ENCODE results near the gene ENKD1.

The ENKD1 gene

GRCh38 chr16:67679935-67680897 lies 13.7 kb upstream of the ENKD1 start:
- no peak for DNase-seq (ENCODE audit: low spot score)

DNA sequence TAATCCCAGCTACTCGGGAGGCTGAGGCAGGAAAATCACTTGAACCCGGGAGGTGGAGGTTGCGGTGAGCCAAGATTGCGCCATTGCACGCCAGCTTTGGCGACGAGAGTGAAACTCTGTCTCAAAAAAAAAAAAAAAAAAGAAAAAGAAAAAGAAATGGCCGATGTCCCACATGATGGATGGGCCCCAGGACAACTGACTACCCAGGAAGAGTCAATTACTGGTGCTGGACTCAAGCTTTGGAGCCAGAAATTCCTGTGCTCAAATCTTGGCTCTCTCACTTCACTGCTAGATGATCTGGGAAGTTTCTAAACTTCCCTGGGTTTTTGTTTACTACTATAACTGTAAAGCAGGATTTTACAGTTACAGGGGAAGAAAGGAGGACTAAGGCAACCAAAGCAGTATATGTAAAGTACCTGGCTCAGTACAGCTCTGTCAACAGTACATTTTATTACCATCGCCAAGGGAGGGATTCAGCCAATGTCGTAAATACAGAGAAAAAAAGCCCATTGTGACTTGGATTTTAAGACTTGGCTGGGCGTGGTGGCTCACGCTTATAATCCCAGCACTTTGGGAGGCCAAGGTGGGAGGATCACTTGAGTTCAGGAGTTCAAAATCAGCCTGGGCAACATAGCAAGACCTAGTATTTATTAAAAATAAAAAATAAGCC lies 11.9 kb upstream of the ENKD1 start:
- no peak for DNase-seq (ENCODE audit: low spot score)

DNA sequence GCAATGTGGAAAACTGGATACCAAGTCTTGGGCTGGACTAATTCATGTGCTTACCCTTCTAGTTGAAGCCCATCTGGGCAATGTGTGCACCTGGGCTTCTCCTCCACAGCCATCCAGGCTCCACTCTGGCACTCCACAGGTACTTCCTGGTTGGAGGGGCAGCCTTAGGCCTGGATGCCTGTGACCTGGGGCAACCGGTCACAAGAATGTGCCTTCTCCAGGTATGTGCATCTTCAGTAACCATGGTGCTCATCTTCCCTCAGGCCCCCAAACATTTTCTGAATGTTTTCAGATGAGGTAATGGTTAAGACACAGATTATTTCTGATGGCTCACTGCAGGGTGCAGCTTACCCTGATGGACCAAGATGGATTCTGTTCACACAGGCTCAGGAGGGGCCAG lies 11.2 kb upstream of the ENKD1 start:
- no peak for DNase-seq (ENCODE audit: low spot score)

- no peak for DNase-seq (ENCODE audit: low spot score)
Measured at GRCh38 chr16:67676939-67677338, 10.4 kb upstream of the ENKD1 start.

DNA sequence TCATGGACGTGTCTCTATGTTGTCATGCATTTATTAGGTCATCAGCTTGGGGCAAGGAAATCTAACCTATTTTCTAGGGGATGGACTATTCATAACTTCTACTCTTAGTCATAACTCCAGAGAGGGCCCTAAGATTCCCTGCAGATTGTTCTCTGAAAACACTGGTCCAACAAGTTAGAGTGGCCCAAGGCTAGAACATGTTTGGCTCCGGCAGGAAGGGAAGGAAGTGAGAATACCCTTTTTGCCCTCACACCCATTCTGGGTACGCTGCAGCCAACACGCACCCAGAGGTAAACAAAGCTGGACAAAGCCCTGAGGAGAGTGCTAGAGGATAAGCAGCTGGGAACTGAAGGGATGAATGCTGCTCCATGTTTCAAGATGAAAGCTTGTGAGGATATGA lies 10.0 kb upstream of the ENKD1 start:
- DNase-seq (ENCODE audit: low spot score), result no peak

DNA sequence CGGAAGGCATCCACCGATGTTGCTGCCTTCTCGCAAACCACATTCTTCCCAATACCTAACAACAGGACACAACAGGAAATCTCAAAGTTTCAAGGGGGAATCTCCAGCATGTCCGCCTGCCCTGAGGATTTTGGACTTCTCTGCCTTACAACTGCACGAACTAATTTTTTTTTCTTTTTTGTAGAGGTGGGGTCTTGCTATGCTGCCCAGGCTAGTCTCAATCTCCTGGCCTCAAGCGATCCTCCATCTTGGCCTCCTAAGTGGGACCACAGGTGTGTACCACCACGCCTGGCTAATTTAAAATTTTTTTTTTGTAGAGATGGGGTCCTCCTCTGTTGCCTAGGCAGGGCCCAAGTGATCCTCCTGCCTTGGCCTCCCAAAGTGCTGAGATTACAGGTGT lies 9.4 kb upstream of the ENKD1 start:
- no peak for DNase-seq (ENCODE audit: low spot score)

DNA sequence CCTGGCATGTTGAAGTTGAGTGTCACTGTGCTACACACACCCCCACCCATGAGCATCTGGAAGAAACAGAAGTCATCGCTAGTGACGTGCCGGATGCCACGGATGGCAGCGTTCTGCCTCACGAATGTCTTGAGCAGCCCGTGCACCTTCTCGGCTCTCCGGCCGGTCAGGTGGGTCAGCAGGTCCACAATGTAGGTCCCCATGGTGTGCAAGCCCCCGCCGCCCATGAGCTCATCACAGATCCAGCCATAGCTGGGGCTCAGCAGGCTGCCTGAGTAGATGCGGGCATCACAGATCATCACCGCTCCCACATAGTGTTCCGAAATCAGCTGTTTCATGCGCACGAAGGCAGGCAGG lies 9.0 kb upstream of the ENKD1 start:
- DNase-seq (ENCODE audit: low spot score), result no peak

- no peak for DNase-seq (ENCODE audit: low spot score)
Measured at GRCh38 chr16:67674851-67675578, 8.5 kb upstream of the ENKD1 start.

DNA sequence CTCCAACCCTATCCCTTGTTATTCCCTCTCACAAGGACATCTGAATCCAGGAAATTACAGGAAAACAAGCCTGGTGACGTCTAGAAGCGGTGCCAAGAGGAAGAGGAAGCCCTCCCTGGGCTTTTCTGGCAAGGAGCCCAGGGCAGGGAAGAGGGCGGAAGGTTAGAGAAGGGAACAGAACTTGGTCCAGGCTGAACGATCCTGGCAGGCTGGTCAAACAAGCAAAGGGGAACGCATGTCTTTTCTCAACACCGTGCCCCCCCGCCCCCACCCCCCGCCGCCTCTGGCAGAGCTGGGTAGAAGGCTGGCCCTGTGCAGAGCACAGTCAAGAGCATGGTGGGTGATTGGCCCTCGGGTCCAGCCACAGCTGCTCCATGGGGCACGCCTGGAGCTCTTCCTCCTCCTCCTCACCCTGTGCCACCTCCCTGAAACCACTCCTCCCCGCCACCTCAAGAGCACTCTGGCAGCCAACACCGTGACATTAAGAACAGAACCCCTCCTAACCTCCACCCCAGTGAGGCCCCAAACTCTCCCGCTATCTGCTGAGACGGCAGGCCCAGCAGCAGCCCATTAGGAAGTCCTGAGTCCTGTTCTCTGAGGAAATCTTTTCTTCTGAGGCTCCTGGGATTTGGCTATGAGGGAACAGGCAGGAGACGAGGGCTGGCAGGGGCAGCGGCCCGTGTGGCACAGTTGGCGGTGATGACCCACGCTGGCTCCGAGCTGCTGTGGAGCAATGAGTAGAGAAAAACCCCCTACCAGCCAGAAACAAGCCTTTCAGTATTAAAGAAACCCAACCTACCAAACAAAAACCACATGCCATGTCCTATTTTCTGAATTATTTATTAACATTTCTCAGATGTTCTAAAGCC lies 7.4 kb upstream of the ENKD1 start:
- DNase-seq (ENCODE audit: low spot score), result no peak

DNA sequence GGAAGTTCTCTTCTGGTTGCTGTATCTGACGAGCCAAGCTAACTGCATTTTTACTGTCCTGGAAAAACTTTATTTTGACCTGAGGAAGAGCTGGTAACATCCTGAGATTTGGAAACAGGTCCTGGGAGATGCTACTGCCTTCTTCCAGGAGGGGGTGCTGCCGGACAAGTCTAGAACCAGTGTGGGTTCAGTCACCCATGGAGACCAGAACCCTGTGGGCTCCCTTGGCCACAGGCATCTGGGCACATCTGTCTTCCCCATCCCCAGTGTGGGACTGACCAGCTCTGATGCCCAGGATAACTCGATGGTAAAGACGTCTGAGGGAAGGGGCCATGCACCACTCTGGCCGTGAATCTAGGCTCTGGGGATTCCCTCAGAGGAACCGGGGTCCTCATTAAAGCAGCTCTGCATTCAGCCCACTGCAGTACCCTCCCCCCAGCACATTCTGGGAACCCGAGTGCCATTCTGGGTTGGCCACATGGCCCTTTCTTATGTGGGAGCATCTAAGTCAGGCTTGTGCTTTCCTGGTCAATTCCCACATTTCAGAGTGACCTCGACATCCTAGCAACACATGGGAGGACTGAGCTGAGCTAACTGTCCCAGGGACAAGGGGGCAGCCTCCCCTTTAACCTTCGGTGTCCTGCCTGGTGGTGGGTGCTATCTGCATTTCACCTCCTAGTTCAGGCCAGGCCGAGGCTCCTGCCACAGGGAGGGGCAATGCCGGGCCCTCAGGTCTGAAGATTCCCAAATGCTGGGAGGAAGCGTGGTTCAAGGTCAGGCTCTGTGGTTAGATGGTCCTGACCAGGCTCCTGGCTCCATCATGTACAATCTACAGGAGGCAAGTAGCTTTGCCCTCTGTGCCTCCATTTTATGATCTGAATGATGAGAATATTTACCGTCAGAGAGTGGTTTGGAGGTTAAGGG lies 6.5 kb upstream of the ENKD1 start:
- peak; percentile 90 for DNase-seq (ENCODE audit: low spot score)

GRCh38 chr16:67672306-67672705 lies 5.8 kb upstream of the ENKD1 start:
- DNase-seq (ENCODE audit: low spot score), result no peak

DNA sequence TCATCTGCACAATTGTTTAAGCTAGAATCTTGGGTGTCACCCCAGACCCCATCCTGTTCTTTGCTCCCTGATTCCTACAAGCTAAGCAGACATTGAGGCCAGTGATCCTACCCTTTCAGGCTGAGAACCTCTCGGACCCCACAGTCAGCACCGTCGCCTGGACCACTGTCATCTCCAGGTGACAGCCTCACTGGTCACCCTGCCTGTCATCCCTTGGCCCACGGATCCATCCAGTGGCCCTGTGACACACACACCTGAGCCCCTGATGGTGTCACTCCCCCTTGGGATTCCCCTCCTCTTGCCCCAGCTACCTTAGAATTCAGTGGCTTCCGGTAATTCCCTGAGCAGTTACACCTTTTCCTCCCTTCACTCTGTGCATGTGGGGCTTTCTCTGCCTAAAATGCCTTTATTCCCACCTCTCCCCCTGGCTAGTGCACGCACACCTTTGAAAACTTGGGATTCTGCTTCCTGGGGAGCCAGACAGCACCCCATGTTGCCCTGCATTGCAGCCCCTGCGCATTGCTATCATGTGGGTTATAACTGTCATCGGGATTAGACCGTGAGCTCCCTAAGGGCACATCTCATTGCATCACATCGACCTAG lies 3.0 kb upstream of the ENKD1 start:
- DNase-seq (ENCODE audit: low spot score), result no peak

DNA sequence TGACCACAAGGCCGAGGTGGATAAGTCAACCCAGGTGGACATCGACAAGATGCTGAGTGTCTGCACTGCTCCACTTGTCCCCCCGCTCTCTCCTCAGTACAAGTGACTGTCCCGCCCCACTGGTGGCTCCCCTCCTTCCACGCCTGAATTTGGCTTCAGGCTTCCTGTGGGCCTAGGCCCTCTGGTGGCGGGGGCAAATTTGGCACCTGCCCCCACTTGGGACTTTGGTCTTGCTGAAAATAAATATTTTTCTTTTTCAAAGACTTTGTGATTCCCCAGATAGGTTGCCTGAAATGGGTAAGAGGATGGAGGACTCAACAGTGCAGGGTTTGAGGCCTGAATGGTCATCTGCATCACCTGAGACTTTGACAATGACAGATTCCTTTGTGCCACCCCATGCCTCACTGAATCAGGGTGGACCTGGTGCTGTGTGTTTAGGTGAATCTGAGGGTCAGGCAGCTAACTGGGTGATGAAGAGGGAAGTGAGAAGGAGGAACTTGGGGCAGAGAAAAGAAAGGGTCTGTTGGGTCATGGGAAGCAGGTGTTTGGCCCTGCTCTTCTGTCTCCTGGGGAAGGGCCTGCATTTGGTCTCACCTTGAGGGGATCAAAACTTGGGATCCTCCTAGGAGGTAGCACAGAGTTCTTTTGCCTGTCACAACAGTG lies 2.1 kb upstream of the ENKD1 start:
- DNase-seq (ENCODE audit: low spot score), result no peak

- peak; percentile 97 for DNase-seq (ENCODE audit: low spot score)
Measured at GRCh38 chr16:67667817-67668494, 1.4 kb upstream of the ENKD1 start.

GRCh38 chr16:67667453-67667816 lies 885 bp upstream of the ENKD1 start:
- DNase-seq (ENCODE audit: low spot score), result no peak

DNA sequence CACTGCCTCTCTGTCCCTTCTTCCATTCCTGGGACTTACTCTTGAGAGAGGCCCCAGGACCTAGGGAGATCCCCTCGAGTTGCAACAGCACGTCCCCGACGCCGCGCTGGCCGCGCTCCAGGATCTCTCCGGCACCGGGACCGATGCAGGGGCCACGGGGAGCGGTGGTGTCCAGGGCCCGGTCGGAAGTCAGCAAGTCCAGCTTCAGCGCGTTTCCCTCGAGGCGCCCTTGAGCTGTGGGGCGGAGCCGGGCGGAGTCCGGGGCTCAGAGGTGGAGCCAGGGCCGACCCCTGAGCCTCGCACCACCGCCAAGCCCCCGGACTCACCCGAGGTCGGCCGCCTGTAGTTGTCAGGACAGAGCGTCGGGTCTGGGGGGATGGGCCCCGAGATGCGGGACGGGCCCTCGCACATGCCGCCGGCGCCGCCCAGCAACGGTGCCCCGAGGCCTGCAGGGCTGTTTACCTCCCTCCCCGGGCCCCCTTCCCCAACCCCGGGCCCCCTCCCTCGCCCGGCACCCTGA lies 458 bp downstream of the ENKD1 start:
- peak; percentile 15 for DNase-seq (ENCODE audit: low spot score)

DNA sequence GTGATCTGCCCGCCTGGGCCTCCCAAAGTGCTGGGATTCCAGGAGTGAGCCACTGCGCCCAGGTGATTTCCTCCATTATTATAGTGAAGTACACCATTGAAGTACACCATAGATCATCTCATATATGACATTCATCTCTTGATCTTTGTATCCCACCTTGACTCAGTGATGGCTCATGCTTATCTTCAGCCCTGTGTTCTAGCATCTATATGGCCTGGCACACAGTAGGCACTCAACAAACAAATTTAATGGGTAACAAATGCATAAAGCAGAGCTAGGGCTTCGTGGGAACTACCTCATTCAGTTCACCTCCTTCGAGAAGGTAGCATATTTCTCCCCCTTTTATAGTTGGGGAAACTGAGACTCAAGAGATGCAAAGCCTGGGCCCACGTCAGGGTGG lies 952 bp downstream of the ENKD1 start:
- no peak for DNase-seq (ENCODE audit: low spot score)

DNA sequence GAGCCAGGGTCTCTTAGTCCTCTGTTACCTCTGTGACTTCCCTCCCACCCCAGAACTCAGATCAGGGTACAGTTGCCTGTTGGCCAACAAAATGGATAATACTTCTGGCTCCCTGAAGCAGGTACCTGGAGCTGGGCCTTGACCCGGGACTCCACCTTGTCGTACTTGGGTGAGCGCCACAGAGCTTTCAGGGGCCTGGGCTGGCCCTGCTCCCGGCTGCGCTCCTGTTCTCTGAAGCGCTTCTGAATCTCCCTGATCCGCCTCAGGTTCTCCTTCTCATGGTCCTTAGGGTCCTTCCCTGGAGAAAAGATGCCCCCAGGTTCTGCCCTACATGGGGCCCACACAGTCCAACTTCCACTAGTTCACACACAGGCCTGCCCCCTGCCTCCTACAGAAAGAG lies 1.7 kb downstream of the ENKD1 start:
- DNase-seq (ENCODE audit: low spot score), result no peak

- no peak for DNase-seq (ENCODE audit: low spot score)
Measured at GRCh38 chr16:67664258-67664657, 2.3 kb downstream of the ENKD1 start.
